DMS79 (cell line): Measurements from ENCODE around the gene PDGFA.

ENCODE experiments used
- DNase-seq: peaks from one replicate; lab custom pipeline; 2025; lab: John Stamatoyannopoulos, UW

PDGFA gene

GRCh38 chr7:504221-505111 lies 15.2 kb downstream of the PDGFA start:
- no peak for DNase-seq

GRCh38 chr7:503575-504111 lies 16.0 kb downstream of the PDGFA start:
- no peak for DNase-seq

GRCh38 chr7:502296-502695 lies 17.4 kb downstream of the PDGFA start:
- no peak for DNase-seq

- DNase-seq = no peak
Observed at GRCh38 chr7:501526-501925, 18.1 kb downstream of the PDGFA start.

- DNase-seq = no peak
Observed at GRCh38 chr7:500521-501420, 18.9 kb downstream of the PDGFA start.

GRCh38 chr7:499853-500485 lies 19.7 kb downstream of the PDGFA start:
- no peak for DNase-seq

GRCh38 chr7:498678-499641 lies 20.7 kb downstream of the PDGFA start:
- no peak for DNase-seq

- DNase-seq = no peak
Observed at GRCh38 chr7:497946-498655, 21.5 kb downstream of the PDGFA start.

GRCh38 chr7:497346-497745 lies 22.3 kb downstream of the PDGFA start:
- no peak for DNase-seq

GRCh38 chr7:496528-497295 lies 22.9 kb downstream of the PDGFA start:
- no peak for DNase-seq

GRCh38 chr7:495761-496321 lies 23.8 kb downstream of the PDGFA start:
- DNase-seq = no peak

- no peak for DNase-seq
Observed at GRCh38 chr7:495326-495725, 24.3 kb downstream of the PDGFA start.

- no peak for DNase-seq
Observed at GRCh38 chr7:494906-495305, 24.7 kb downstream of the PDGFA start.

- DNase-seq = no peak
Observed at GRCh38 chr7:494259-494687, 25.4 kb downstream of the PDGFA start.

GRCh38 chr7:493661-494251 lies 25.9 kb downstream of the PDGFA start:
- DNase-seq = no peak

GRCh38 chr7:492714-493065 lies 27.0 kb downstream of the PDGFA start:
- peak; percentile 17 for DNase-seq

- DNase-seq = no peak
Observed at GRCh38 chr7:491958-492713, 27.5 kb downstream of the PDGFA start.

- DNase-seq = no peak
Observed at GRCh38 chr7:491292-491957, 28.2 kb downstream of the PDGFA start.
